PC-3 (cell line): ENCODE results near the gene CCDC77.

Experiments used
- CTCF ChIP-seq: fragments of 300-600 bp; sonication (generic); conservative IDR thresholded peaks from 2 replicates; pipeline ENCODE4 v1.5.1; 2017; ENCODE audit warnings: antibody characterized with exemption, low read depth, mild to moderate bottlenecking, low read length
- EZH2 ChIP-seq: fragments of 300-600 bp; sonication (generic); IDR thresholded peaks from one replicate; pipeline ENCODE4 v1.6.1; 2017; ENCODE audit warnings: antibody characterized with exemption, mild to moderate bottlenecking, low read length; ENCODE audit not compliant: unreplicated experiment

GRCh38 chr12:459430-460258, 58.2 kb downstream of the CCDC77 start, which contains the start of gene B4GALNT3:
- no peak for TF ChIP-seq CTCF
- no peak for TF ChIP-seq EZH2
